Frontal cortex (tissue), 4 donors: ENCODE results near the gene PPP1R12B. TPM values are rescaled to one million over a fixed set of nuclear protein-coding genes. Genes with fewer than 3 reads are reported as not detected.
"Not testable (repeated sequence)": the region's sequence is repeated elsewhere in the genome, so short reads cannot be mapped to it uniquely, and the experiment has no call there.

ENCODE experiments used
- DNase-seq, 2 donors: peaks; one replicate each; pipeline ENCODE4 v3.0.0; 2012; ENCODE audit warnings: low spot score in 2 of 2
- FAIRE-seq: peaks from 2 replicates; lab custom pipeline; 2012; peaks lifted over from hg19 to GRCh38; lab: Jason Lieb, UNC
- small RNA-seq: library from RNA; depleted of rRNA; stranded (forward); fragments of <200 nt; gene quantifications from one replicate; pipeline ENCODE3, GENCODE V24; 2014
- total RNA-seq: library from RNA; depleted of rRNA; stranded (reverse); fragments of >200 nt; gene quantifications from one replicate; pipeline ENCODE4 v1.2.3, GENCODE V29; 2014
- donor health status: control.
- donor health status: control.
- donor health status: control.

Gene PPP1R12B
- total RNA-seq, 1 donor from 2014 or later = 24.5 TPM

GRCh38 chr1:202631076-202631923 lies 282.8 kb downstream of the PPP1R12B start:
- FAIRE-seq (no peak), DNase-seq (no peak)

DNA sequence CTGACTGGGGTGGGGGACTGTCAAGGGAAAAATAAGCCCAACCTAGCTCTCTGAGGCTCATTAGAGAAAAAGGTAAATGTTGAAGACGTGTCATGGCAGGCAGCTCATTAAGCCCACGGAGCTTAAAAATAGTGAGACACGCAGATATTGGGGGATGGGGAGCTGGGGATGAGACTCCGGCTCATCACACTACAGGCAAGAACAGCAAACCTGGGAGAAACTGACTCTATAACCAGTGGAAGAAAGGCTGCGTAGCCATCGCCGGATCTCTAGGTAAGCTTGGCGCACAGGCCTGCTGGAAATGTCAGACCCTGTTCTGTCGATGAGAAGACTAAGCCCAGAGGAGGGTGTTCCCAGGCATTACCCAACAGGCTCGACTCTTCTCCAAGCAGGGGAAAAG lies 283.7 kb downstream of the PPP1R12B start:
- DNase-seq (no peak), FAIRE-seq (no peak)

DNA sequence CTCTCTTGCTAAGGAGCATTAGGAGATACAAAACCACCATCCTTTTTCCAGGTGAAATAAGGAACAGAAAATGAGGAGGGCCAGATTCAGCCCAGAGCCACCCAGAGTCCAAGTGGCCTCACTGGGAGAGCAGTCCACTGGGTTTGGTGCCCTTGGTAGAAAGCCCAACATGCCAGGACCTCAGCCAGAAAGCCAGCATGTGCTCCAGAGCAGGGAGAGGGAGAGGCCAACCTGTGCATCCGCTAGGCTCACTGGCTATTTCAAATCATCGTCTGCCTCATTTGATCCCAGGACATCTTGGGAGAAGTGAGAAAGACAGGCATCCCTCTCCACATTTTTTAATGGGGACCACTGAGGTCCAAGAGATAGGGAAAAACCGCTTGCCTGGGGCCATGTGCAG lies 287.7 kb downstream of the PPP1R12B start:
- not testable (repeated sequence) for DNase-seq, FAIRE-seq

- FAIRE-seq, DNase-seq: not testable (repeated sequence)
These were observed 289.0 kb downstream of the PPP1R12B start for GRCh38 chr1:202637321-202638018.

GRCh38 chr1:202638019-202638700 lies 289.7 kb downstream of the PPP1R12B start:
- no peak for FAIRE-seq
- no peak for DNase-seq

- not testable (repeated sequence) for FAIRE-seq, DNase-seq
These were observed 290.3 kb downstream of the PPP1R12B start for GRCh38 chr1:202638701-202639305.

DNA sequence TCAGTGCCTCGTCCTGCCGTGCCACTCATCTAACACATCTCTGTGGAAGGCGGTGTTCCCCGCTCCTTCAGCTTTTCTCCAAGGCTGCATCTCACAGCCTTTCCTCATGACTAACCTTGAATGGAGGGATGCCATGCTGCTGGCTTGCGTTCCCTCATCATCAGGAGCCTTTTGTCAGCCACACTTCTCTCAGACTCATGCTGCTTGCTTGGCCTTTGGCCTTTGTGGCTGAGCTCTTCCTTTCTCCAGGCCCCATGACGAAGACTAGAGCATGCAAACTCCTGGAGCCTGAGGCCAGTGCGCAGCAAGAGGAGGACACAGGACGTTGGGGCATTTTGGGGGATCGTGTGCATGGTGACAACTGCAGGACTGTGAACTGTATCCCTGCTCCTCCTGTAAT lies 291.0 kb downstream of the PPP1R12B start:
- DNase-seq = no peak
- no peak for FAIRE-seq

DNA sequence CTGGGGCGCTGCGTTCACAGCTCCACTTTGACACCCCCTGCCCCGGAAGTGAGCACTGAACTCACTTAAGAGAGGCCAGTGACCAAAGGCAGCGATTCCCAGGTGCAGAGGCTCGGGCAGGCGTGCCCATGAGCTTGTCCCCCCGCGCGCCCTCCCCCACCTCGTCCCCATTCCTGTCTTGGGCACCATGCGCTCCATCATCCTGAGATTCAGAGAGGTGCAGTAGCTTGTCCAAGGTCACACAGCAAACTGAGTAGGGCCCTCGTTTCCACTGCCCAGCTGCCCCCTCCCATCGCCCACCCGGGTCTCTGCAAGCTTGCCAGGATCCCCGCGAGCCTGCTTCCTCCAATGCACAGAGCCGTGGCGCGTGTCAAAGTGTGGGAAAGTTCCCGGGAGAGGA lies 293.7 kb downstream of the PPP1R12B start:
- no peak for DNase-seq
- no peak for FAIRE-seq

Small RNAs within 50 kb of the gene (small RNA-seq; reads per million reads assigned to genes)
- not detected for gene AC099336.2
- gene RF00156 = not detected
- not detected for gene RNU6-89P

Other genes starting within 250 kb of the PPP1R12B start
- gene GPR37L1, start 225.8 kb upstream of the PPP1R12B start, total RNA-seq = 0.82 TPM
- gene ARL8A, start 204.0 kb upstream of the PPP1R12B start, total RNA-seq = 99.1 TPM
- gene PTPN7, start 188.1 kb upstream of the PPP1R12B start, total RNA-seq = not detected
- gene LGR6, start 154.9 kb upstream of the PPP1R12B start, total RNA-seq = 0.41 TPM
- 35.5 TPM for gene UBE2T, start 6.8 kb upstream of the PPP1R12B start, total RNA-seq